K562 (cell line): ENCODE measurements around the gene LSR.
"Not testable (repeated sequence)": the region's sequence is repeated elsewhere in the genome, so short reads cannot be mapped to it uniquely, and the experiment has no call there.

Experiments used
- CHD2 ChIP-seq: IDR thresholded peaks from 2 replicates; pipeline ENCODE4 v1.6.1; 2011; ENCODE audit warnings: low read depth, low read length
- ESRRA ChIP-seq: fragments of 450-650 bp; IDR thresholded peaks from 2 replicates; pipeline ENCODE4 v1.6.1; 2014; ENCODE audit warnings: low read depth, mild to moderate bottlenecking, moderate library complexity, borderline replicate concordance
- FUS ChIP-seq: fragments of 200-400 bp; formaldehyde crosslinking; optimal IDR thresholded peaks from 2 replicates; pipeline ENCODE3; 2017; ENCODE audit warnings: low read depth, low read length
- KDM1A ChIP-seq, 2 experiments: fragments of 450-650 bp; IDR thresholded peaks; 2 replicates each; pipeline ENCODE4 v1.6.1; 2016; ENCODE audit warnings: mild to moderate bottlenecking in 2 of 2
- KDM4B ChIP-seq, 2 experiments: fragments of 450-650 bp in 1 of 2; sonication (generic) in 1 of 2; IDR thresholded peaks; 2 replicates each; pipeline ENCODE4 v1.6.1; 2016 to 2017; ENCODE audit warnings: borderline replicate concordance in 2 of 2, antibody characterized with exemption in 1 of 2, low read depth in 1 of 2, mild to moderate bottlenecking in 1 of 2
- MXI1 ChIP-seq: IDR thresholded peaks from 2 replicates; pipeline ENCODE4 v1.6.1; 2011; ENCODE audit warnings: low read depth, mild to moderate bottlenecking, improper control_type of control experiment, low read length
- MYBL2 ChIP-seq, 2 experiments: fragments of 450-650 bp in 1 of 2; sonication (generic) in 1 of 2; formaldehyde crosslinking in 1 of 2; IDR thresholded peaks; 2 replicates each; pipeline versions ENCODE4 v1.6.1 to v1.8.1; 2017 to 2022; ENCODE audit warnings: borderline replicate concordance in 1 of 2, inconsistent platforms in 1 of 2, low read depth in 1 of 2, mild to moderate bottlenecking in 1 of 2, missing genetic modification reagents in 1 of 2, moderate library complexity in 1 of 2
- NFE2L1 ChIP-seq: fragments of 450-650 bp; IDR thresholded peaks from 2 replicates; pipeline ENCODE4 v1.6.1; 2016; ENCODE audit warnings: missing genetic modification characterization, low read depth, mild to moderate bottlenecking, missing compliant biosample characterization, moderate library complexity, borderline replicate concordance
- POLR2A ChIP-seq: fragments of 450-650 bp; conservative IDR thresholded peaks from 2 replicates; pipeline ENCODE4 v1.6.1; 2016
- TF ChIP-seq, protein P1 (sequence below), 3 experiments: IDR thresholded peaks in 2 of 3; conservative IDR thresholded peaks in 1 of 3; 2 replicates each; pipeline ENCODE4 v1.5.1; 2011 to 2012; ENCODE audit warnings: low read length in 3 of 3, mild to moderate bottlenecking in 3 of 3, control low read depth in 2 of 3, improper control_type of control experiment in 1 of 3, inconsistent platforms in 1 of 3, low read depth in 1 of 3, mixed read lengths in 1 of 3, moderate library complexity in 1 of 3; ENCODE audit not compliant: insufficient read depth in 2 of 3

GRCh38 chr19:35286101-35286500, 37.3 kb downstream of the LSR start:
- TF ChIP-seq ESRRA; KDM4B (IDR thresholded peaks at IDR 0.05; ENCODE audit: borderline replicate concordance in 2 of 2, low read depth in 1 of 2); CHD2; NFE2L1 (tag); FUS; POLR2A; KDM1A (IDR thresholded peaks at IDR 0.05); MXI1; MYBL2 (IDR thresholded peaks at IDR 0.05; ENCODE audit: low read depth); MYBL2 (CRISPR knock-in tag; IDR thresholded peaks at IDR 0.05; ENCODE audit: borderline replicate concordance): not testable (repeated sequence)
- TF ChIP-seq, protein P1, sequence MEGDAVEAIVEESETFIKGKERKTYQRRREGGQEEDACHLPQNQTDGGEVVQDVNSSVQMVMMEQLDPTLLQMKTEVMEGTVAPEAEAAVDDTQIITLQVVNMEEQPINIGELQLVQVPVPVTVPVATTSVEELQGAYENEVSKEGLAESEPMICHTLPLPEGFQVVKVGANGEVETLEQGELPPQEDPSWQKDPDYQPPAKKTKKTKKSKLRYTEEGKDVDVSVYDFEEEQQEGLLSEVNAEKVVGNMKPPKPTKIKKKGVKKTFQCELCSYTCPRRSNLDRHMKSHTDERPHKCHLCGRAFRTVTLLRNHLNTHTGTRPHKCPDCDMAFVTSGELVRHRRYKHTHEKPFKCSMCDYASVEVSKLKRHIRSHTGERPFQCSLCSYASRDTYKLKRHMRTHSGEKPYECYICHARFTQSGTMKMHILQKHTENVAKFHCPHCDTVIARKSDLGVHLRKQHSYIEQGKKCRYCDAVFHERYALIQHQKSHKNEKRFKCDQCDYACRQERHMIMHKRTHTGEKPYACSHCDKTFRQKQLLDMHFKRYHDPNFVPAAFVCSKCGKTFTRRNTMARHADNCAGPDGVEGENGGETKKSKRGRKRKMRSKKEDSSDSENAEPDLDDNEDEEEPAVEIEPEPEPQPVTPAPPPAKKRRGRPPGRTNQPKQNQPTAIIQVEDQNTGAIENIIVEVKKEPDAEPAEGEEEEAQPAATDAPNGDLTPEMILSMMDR (IDR thresholded peaks at IDR 0.05 in 2 of 3, conservative IDR thresholded peaks at IDR 0.05 in 1 of 3; ENCODE audit: insufficient read depth in 2 of 3, low read depth in 1 of 3, low read length in 3 of 3): not testable (repeated sequence)
